ENCODE results near the gene TMA16. TPM values are rescaled to one million over a fixed set of nuclear protein-coding genes. Genes with fewer than 3 reads are reported as not detected.

The TMA16 gene
- total RNA-seq, 2 donors from 2014 or later = 7.5 to 10.9 TPM

DNA sequence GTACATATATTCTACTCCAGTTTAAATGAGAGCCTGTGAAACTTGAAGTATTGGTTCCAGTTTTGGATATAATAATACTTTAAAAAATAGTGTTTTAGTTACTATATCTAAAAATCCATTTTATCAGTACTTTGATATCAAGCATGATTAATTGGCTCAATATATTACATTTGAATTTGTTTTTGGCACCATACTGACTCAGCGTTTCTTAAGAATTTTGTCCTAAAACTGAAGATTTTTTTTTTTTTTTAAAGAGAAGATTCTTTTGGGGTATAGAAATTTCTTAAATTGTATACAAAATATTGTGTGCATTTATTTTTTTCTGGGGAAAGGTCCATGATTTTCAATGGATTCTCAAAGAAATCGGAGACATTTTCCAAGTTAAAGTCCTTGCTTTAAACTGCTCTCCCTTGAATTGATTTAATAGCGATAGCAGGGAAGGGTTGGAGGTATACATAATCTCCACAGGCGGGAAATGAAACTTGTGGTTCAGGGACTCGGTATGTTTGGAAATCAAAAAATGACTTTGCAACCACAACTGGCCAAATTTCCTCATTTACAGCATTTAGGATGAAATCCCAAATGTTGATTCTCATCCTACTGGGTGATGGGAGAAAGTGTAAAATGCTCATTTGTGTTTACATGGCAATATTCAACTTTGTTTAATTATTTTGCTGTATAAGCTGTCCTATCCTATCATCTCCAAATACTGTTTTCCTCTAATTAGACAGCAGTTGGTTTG, 62.3 kb downstream of the TMA16 start:
- Mint-ChIP-seq H3K27me3 (no peaks in the 10 kb centered on the region), H3K4me3 (no peak overlapping the region), H3K4me1 (peaks cover 21% of the 10 kb centered on the region), H3K27ac (no peak overlapping the region), H3K36me3 (ENCODE audit: low read depth) (no peaks in the 10 kb centered on the region)
- ATAC-seq (no peak), DNase-seq (no peak)
- H3K9me3 ChIP-seq (ENCODE audit: control insufficient read depth, low read length, poor library complexity, severe bottlenecking) = no peaks in the 10 kb centered on the region

DNA sequence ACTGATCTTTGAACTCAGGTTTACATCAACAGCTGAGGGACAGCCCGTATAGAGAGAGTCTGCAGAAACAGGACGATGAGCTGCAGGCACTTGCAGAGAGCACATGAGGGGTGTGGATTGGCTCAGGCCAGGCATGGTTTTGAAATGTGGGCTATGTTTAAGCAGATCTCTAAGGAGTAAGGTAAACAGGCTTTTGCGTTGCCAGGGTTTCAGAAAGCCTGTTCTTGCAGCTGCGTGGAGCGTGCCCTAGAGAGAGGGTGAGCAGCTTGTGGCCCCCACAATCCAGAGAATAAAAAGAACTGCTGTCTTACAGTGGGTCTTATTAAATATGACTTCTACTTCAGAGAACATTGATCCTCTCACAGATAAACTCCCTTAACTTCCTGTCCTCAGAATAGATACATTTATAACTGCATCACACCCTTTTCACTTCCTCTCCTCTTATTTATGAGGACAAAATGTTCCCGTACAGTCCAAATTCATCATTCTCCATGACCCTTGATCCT, 64.1 kb downstream of the TMA16 start:
- Mint-ChIP-seq H3K4me1 (peaks cover 23% of the 10 kb centered on the region), H3K4me3 (peak overlapping the region; percentile 82), H3K27ac (peak overlapping the region; percentile 76), H3K36me3 (ENCODE audit: low read depth) (no peaks in the 10 kb centered on the region), H3K27me3 (no peaks in the 10 kb centered on the region)
- ATAC-seq (peak; percentile 86), DNase-seq (no peak)
- H3K9me3 ChIP-seq (ENCODE audit: control insufficient read depth, low read length, poor library complexity, severe bottlenecking) = no peaks in the 10 kb centered on the region

DNA sequence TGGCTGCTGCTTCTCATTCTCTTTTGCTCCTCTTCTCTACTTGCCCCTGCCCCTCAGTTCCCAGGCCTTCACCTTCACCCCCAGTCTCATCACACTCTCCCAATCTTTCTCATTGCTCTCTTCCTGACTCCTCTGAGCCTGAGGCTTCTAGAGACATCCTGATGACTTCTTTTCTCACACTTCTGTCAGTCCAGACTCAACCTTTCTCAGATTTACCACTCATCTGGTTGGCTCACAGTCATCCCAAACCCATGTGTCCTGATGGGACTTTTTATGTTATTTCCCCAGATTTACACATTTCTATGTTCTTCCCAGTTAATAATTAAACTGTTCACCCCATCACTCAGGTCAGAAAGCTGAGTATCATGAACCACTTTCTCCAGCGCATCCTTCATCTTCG, 68.0 kb downstream of the TMA16 start:
- Mint-ChIP-seq H3K27ac (no peak overlapping the region), H3K36me3 (ENCODE audit: low read depth) (no peaks in the 10 kb centered on the region), H3K4me1 (peaks cover 23% of the 10 kb centered on the region), H3K4me3 (no peak overlapping the region), H3K27me3 (no peaks in the 10 kb centered on the region)
- DNase-seq (no peak), ATAC-seq (no peak)
- no peaks in the 10 kb centered on the region for H3K9me3 ChIP-seq (ENCODE audit: control insufficient read depth, low read length, poor library complexity, severe bottlenecking)

DNA sequence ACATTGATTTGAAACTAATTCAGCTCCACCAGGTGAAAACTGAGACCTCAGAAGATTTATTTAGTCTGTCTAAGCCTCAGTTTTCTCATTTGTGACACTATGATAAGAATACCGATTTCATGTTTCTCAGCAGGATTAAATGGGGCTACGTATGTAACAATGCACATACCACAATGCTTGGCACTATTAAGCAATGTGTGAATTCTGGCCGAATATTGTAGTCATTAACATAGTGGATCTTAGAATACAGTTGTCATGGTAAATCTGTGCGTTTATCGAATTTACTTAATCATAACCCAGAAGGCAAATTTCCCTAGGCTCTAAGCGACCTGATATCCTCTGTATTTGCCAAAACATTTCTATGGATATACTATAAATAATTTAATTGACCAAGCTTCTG, 69.1 kb downstream of the TMA16 start:
- no peak for ATAC-seq
- Mint-ChIP-seq H3K4me3 (no peak overlapping the region), H3K36me3 (ENCODE audit: low read depth) (no peaks in the 10 kb centered on the region), H3K27me3 (no peaks in the 10 kb centered on the region), H3K27ac (no peak overlapping the region), H3K4me1 (peaks cover 14% of the 10 kb centered on the region)
- H3K9me3 ChIP-seq (ENCODE audit: control insufficient read depth, low read length, poor library complexity, severe bottlenecking) = no peaks in the 10 kb centered on the region
- no peak for DNase-seq

DNA sequence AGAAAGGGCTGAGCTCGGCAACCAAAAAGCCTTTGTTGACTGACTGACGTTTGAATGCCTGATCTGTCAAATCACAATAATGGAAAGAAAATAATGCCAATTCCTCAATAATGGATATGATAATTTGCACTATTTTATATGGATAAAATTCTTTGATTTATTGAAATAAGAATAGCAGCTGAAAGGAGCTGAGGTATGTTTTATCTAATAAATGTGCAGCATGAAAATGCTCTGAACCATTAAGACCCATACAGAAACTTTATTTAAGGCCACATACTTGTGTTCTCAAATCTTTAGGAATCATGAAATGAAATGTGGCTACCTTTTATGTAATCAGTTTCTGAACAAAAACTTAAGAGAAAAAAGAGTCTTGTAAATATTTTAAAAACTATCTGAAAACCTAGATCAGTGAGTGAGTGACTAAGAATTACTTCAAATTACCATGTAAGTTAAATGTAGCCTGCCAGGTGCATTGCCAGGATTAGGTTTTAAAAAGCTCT, 69.8 kb downstream of the TMA16 start:
- Mint-ChIP-seq H3K27me3 (no peaks in the 10 kb centered on the region), H3K4me1 (peaks cover 8% of the 10 kb centered on the region), H3K4me3 (no peak overlapping the region), H3K36me3 (ENCODE audit: low read depth) (no peaks in the 10 kb centered on the region), H3K27ac (no peak overlapping the region)
- DNase-seq (no peak), ATAC-seq (no peak)
- H3K9me3 ChIP-seq (ENCODE audit: control insufficient read depth, low read length, poor library complexity, severe bottlenecking) = no peaks in the 10 kb centered on the region

DNA sequence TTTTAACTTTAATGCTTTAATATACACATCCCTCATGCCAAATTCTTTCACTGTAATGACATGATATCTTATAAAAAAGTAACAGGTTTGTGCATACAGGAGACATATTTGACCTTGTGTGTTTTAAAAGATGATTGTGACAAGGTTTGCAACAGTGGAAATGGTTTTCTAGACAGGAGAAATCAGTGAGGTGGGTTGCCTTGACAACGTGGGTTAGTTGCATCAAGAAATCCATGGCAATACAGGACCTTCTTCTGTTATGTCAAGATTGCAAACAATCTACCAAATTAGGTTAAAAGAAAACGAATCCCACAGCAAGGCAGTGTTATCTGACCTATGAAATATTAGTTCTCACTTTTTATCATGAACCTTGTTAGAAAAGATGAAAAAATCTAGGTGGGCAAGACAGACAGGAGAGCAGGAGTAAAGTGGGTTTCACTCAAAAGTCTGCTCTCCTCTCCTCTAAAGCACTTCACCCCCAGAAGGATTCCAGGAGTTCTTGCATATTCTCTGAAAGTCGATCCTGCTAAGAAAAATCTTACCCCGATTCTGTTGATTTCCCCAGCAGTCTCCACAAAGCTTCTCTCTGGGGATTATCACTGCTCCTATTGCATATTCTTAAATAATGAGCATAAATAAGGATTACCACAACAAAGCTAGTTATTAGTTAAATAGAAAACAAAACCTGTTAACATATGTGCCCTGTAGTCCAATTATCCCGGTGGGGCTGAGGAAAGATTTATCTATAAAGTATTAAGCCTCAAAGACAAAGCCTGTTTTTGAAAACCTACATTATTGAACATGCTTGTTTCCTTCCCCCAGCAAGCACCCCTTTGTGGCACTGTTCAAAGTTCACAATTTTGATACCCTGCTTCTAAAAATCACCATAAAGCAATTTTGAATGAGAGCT, 71.0 kb downstream of the TMA16 start:
- H3K9me3 ChIP-seq (ENCODE audit: control insufficient read depth, low read length, poor library complexity, severe bottlenecking) = no peaks in the 10 kb centered on the region
- no peak overlapping the region for H3K27ac Mint-ChIP-seq
- H3K36me3 Mint-ChIP-seq (ENCODE audit: low read depth) = no peaks in the 10 kb centered on the region
- no peaks in the 10 kb centered on the region for H3K27me3 Mint-ChIP-seq
- H3K4me1 Mint-ChIP-seq = peaks cover 7% of the 10 kb centered on the region
- DNase-seq = no peak
- no peak for ATAC-seq
- H3K4me3 Mint-ChIP-seq = no peak overlapping the region

DNA sequence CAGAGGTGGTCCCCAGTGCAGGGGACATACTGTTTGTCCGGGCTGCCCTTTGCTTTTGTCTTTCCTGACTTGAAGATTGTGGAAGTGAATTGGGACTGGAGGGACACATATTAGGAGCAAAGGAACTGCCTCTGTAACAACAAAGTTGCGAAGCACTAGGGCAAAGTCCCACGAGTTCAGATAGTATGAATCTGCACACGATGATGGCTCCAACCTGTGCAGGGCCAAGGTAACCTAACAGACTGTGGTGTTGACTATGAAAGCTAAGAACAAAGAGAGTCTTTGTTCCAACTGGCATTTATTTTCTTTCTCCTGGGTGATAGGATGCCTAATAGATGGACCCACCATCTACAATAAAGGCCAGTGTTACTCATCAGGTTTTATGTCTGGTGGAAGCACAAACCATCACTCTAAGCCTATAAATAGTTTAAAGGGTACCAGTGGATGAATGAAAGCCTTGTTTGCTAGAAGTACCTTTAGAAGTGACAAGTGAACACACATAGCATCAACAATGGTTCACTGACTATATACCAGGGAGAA, 71.8 kb downstream of the TMA16 start:
- DNase-seq (no peak), ATAC-seq (no peak)
- H3K9me3 ChIP-seq (ENCODE audit: control insufficient read depth, low read length, poor library complexity, severe bottlenecking) = no peaks in the 10 kb centered on the region
- Mint-ChIP-seq H3K27ac (no peak overlapping the region), H3K27me3 (no peaks in the 10 kb centered on the region), H3K36me3 (ENCODE audit: low read depth) (no peaks in the 10 kb centered on the region), H3K4me3 (no peak overlapping the region), H3K4me1 (peaks cover 7% of the 10 kb centered on the region)

DNA sequence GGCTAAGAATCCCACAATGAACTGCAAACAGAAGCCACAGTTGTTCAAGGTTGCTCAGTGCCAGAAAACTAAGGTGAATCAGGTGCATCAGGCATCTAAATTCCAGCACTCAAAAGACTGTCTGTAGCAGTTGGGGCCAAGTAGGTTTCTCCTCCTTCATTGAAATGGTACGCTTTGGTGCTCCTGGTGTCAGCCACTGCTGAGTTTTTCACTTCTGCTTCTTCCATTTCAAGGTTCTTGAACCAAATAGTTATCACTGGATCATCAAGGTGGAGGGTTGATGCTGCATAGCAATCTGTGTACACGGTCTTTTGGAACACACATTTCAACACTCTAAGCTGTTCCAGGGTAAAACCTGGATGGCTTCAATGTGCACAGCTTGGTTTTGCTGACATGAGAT, 74.4 kb downstream of the TMA16 start:
- peaks cover 5% of the 10 kb centered on the region for H3K4me1 Mint-ChIP-seq
- no peaks in the 10 kb centered on the region for H3K27me3 Mint-ChIP-seq
- ATAC-seq (no peak), DNase-seq (no peak)
- no peaks in the 10 kb centered on the region for H3K36me3 Mint-ChIP-seq (ENCODE audit: low read depth)
- no peak overlapping the region for H3K4me3 Mint-ChIP-seq
- no peak overlapping the region for H3K27ac Mint-ChIP-seq
- H3K9me3 ChIP-seq (ENCODE audit: control insufficient read depth, low read length, poor library complexity, severe bottlenecking) = no peaks in the 10 kb centered on the region

Other genes starting within 250 kb of the TMA16 start
- gene NPY1R, start 162.1 kb upstream of the TMA16 start, total RNA-seq = not detected
- not detected for gene NPY5R, start 150.8 kb upstream of the TMA16 start, total RNA-seq
- under 1 TPM in 1 of 2 donors, not detected in 1; 0.10 TPM for gene TKTL2, start 20.9 kb upstream of the TMA16 start, total RNA-seq